K562 (cell line): ENCODE results near the gene IARS2. TPM values are rescaled to one million over a fixed set of nuclear protein-coding genes. Genes with fewer than 3 reads are reported as not detected.

ENCODE experiments used
- ATF3 ChIP-seq, 2 experiments: fragments of 450-650 bp in 1 of 2; sonication (generic) in 1 of 2; formaldehyde crosslinking in 1 of 2; IDR thresholded peaks in 1 of 2; conservative IDR thresholded peaks in 1 of 2; 2 replicates each; pipeline versions ENCODE4 v1.6.1 to v1.8.1; 2016 to 2023; ENCODE audit warnings: mild to moderate bottlenecking in 2 of 2, moderate library complexity in 2 of 2, inconsistent platforms in 1 of 2, missing genetic modification reagents in 1 of 2
- ATF7 ChIP-seq: fragments of 450-650 bp; IDR thresholded peaks from 2 replicates; pipeline ENCODE4 v1.7.1; 2014; ENCODE audit warnings: mild to moderate bottlenecking, moderate library complexity
- BHLHE40 ChIP-seq: IDR thresholded peaks from 2 replicates; pipeline ENCODE4 v1.6.1; 2011; ENCODE audit warnings: low read length, improper control_type of control experiment
- CC2D1A ChIP-seq: fragments of 450-650 bp; IDR thresholded peaks from 2 replicates; pipeline ENCODE4 v1.6.1; 2017; ENCODE audit warnings: mild to moderate bottlenecking
- CEBPG ChIP-seq, 3 experiments: fragments of 200-800 bp in 1 of 3; sonication (Bioruptor generic) in 1 of 3; sonication (generic) in 1 of 3; formaldehyde crosslinking in 1 of 3; IDR thresholded peaks in 2 of 3; conservative IDR thresholded peaks in 1 of 3; 2 replicates each; pipeline versions ENCODE4 v1.6.1 to v1.8.0; 2016 to 2022; ENCODE audit warnings: missing compliant biosample characterization in 2 of 3, missing genetic modification characterization in 2 of 3, mild to moderate bottlenecking in 1 of 3, missing genetic modification reagents in 1 of 3
- DPF2 ChIP-seq: fragments of 450-650 bp; IDR thresholded peaks from 2 replicates; pipeline ENCODE4 v1.6.1; 2016
- E2F5 ChIP-seq: sonication (generic); formaldehyde crosslinking; IDR thresholded peaks from 2 replicates; pipeline ENCODE4 v1.8.0; 2022; ENCODE audit warnings: mild to moderate bottlenecking, missing genetic modification reagents
- ELK3 ChIP-seq: fragments of 450-650 bp; formaldehyde crosslinking; IDR thresholded peaks from 2 replicates; pipeline ENCODE4 v1.4.0; 2020; ENCODE audit warnings: mild to moderate bottlenecking
- EP300 ChIP-seq: IDR thresholded peaks from 2 replicates; pipeline ENCODE4 v1.6.1; 2012; ENCODE audit warnings: low read length, improper control_type of control experiment
- FOXJ3 ChIP-seq: sonication (generic); formaldehyde crosslinking; IDR thresholded peaks from 2 replicates; pipeline ENCODE4 v1.4.0; 2020; ENCODE audit warnings: mild to moderate bottlenecking, missing genetic modification reagents
- KLF16 ChIP-seq: IDR thresholded peaks from 2 replicates; pipeline ENCODE4 v1.6.1; 2016; ENCODE audit warnings: antibody characterized with exemption
- MNT ChIP-seq, 2 experiments: fragments of 450-650 bp; conservative IDR thresholded peaks; 2 replicates each; pipeline ENCODE4 v1.6.1; 2017; ENCODE audit warnings: mild to moderate bottlenecking in 2 of 2, moderate library complexity in 2 of 2
- MTA1 ChIP-seq: fragments of 450-650 bp; IDR thresholded peaks from 2 replicates; pipeline ENCODE4 v1.6.1; 2017; ENCODE audit warnings: borderline replicate concordance
- MYC ChIP-seq, 2 experiments: fragments of 250-450 bp in 1 of 2; sonication (Bioruptor Pico) in 1 of 2; IDR thresholded peaks; 2 replicates each; pipeline versions ENCODE4 v1.5.1 to v1.6.1; 2012 to 2021; ENCODE audit warnings: low read depth in 2 of 2, borderline replicate concordance in 1 of 2, improper control_type of control experiment in 1 of 2, low read length in 1 of 2, mild to moderate bottlenecking in 1 of 2, moderate library complexity in 1 of 2
- NCOA1 ChIP-seq: fragments of 450-650 bp; IDR thresholded peaks from 2 replicates; pipeline ENCODE4 v1.6.1; 2016; ENCODE audit warnings: low read depth
- NKRF ChIP-seq: fragments of 450-650 bp; IDR thresholded peaks from 2 replicates; pipeline ENCODE4 v1.6.1; 2016; ENCODE audit warnings: borderline replicate concordance
- NR2C1 ChIP-seq, 2 experiments: fragments of 450-650 bp; IDR thresholded peaks; 2 replicates each; pipeline ENCODE4 v1.6.1; 2017; ENCODE audit warnings: mild to moderate bottlenecking in 2 of 2, antibody characterized with exemption in 1 of 2, inconsistent platforms in 1 of 2, missing compliant biosample characterization in 1 of 2, missing genetic modification characterization in 1 of 2
- SMARCC2 ChIP-seq: fragments of 450-650 bp; IDR thresholded peaks from 2 replicates; pipeline ENCODE4 v1.6.1; 2017; ENCODE audit warnings: antibody characterized with exemption, moderate library complexity, mild to moderate bottlenecking, low read depth
- SP1 ChIP-seq: sonication (generic); formaldehyde crosslinking; IDR thresholded peaks from 2 replicates; pipeline ENCODE4 v1.8.1; 2022; ENCODE audit warnings: mild to moderate bottlenecking, missing genetic modification reagents
- TARDBP ChIP-seq: fragments of 450-650 bp; IDR thresholded peaks from 2 replicates; pipeline ENCODE4 v1.6.1; 2016
- TBL1XR1 ChIP-seq, 2 experiments: IDR thresholded peaks; 2 replicates each; pipeline ENCODE4 v1.6.1; 2012; ENCODE audit warnings: improper control_type of control experiment in 2 of 2, low read length in 2 of 2, mild to moderate bottlenecking in 1 of 2
- polyA plus RNA-seq, 8 experiments: library from polyadenylated mRNA; depleted of rRNA in 4 of 8; stranded (reverse) in 5 of 8; unstranded in 3 of 8; fragments of >200 nt; fragmentation: Nextera tagmentation in 2 of 8; fragmentation: Illumina TruSeq in 1 of 8; extraction: Ambion mirVana in 2 of 8; extraction: Trizol in 1 of 8; gene quantifications; 2 replicates each; pipeline versions ENCODE4 v1.2.1 to v1.2.3, GENCODE V29; 2011 to 2014; ENCODE audit warnings: inconsistent platforms in 1 of 8, missing spikeins in 1 of 8
- total RNA-seq, 7 experiments: library from RNA; depleted of rRNA in 6 of 7; stranded (reverse); fragments of >200 nt in 6 of 7; fragmentation: Illumina TruSeq in 2 of 7; extraction: Trizol in 2 of 7; gene quantifications; 2 replicates each; pipeline versions ENCODE4 v1.2.1 to v1.2.3, GENCODE V29; 2011 to 2021; ENCODE audit warnings: low replicate concordance in 1 of 7

The IARS2 gene
- total and polyA plus RNA-seq, 9 of the 15 experiments (the other 6 are each of a cell fraction or from before 2014, with no cell fraction given) = 39.6 to 127 (median 93.8) TPM

- TF ChIP-seq CC2D1A (0 out of 2 replicates have a peak, but pooled peaks have one; percentile 42), SMARCC2 (peak; percentile 90), DPF2 (peak; percentile 98), ATF3 (IDR thresholded peaks at IDR 0.05) (peak; percentile 98), ATF3 (CRISPR knock-in tag; conservative IDR thresholded peaks at IDR 0.05) (no peak), MTA1 (peak; percentile 87), KLF16 (peak; percentile 72), NR2C1 (IDR thresholded peaks at IDR 0.05) (peak; percentile 75; the same call in 1 of the 2 replicates), NR2C1 (tag; IDR thresholded peaks at IDR 0.05) (peak; percentile 88), TARDBP (peak; percentile 75; the same call in 1 of the 2 replicates), BHLHE40 (peak; percentile 66; the same call in 1 of the 2 replicates), MYC (IDR thresholded peaks at IDR 0.05; ENCODE audit: low read depth, low read length) (peak; percentile 52; the same call in 1 of the 2 replicates), MYC (CRISPR knock-in tag; IDR thresholded peaks at IDR 0.05; ENCODE audit: borderline replicate concordance, low read depth) (no peak), MNT (conservative IDR thresholded peaks at IDR 0.05) (peak in 1 of 2 experiments; percentile 71; a peak in 1 of 4 replicates), NKRF (no peak), E2F5 (CRISPR knock-in tag) (no peak), TBL1XR1 (IDR thresholded peaks at IDR 0.05; ENCODE audit: low read length in 2 of 2) (peak in 1 of 2 experiments; percentile 90; a peak in 2 of 4 replicates), NCOA1 (peak; percentile 85), SP1 (CRISPR knock-in tag) (peak; percentile 53; the same call in 1 of the 2 replicates), ELK3 (CRISPR knock-in tag) (no peak), ATF7 (peak; percentile 98), CEBPG (CRISPR knock-in tag; IDR thresholded peaks at IDR 0.05) (peak; percentile 91), CEBPG (tag; conservative IDR thresholded peaks at IDR 0.05 in 1 of 2, IDR thresholded peaks at IDR 0.05 in 1 of 2) (peak; percentile 48 to 89; a peak in 3 of 4 replicates), EP300 (peak; percentile 87), FOXJ3 (CRISPR knock-in tag) (no peak)
Observed at GRCh38 chr1:220119043-220119512, 25.1 kb downstream of the IARS2 start (continued).
